PFSK-1 (cell line): ENCODE measurements around the gene LITAF.

ENCODE experiments used
- FOXP2 ChIP-seq: optimal IDR thresholded peaks from 2 replicates; pipeline ENCODE3; 2011; ENCODE audit warnings: borderline replicate concordance, control low read depth, inconsistent platforms; ENCODE audit not compliant: insufficient read depth; ENCODE audit errors: extremely low read length, extremely low read depth
- POLR2AphosphoS5 ChIP-seq: IDR thresholded peaks from 2 replicates; pipeline ENCODE4 v1.6.1; 2012; ENCODE audit warnings: low read depth, mild to moderate bottlenecking, control low read depth, low read length, moderate library complexity
- REST ChIP-seq, 2 experiments: IDR thresholded peaks; 2 replicates each; pipeline versions ENCODE4 v1.6.1 to v1.8.0; 2011 to 2012; ENCODE audit warnings: low read depth in 2 of 2, low read length in 2 of 2, control low read depth in 1 of 2, inconsistent platforms in 1 of 2, mild to moderate bottlenecking in 1 of 2, moderate library complexity in 1 of 2; ENCODE audit not compliant: insufficient read depth in 1 of 2
- TAF1 ChIP-seq: IDR thresholded peaks from 2 replicates; pipeline ENCODE4 v1.6.1; 2012; ENCODE audit warnings: low read length, control low read depth, borderline replicate concordance; ENCODE audit not compliant: insufficient read depth

- TF ChIP-seq POLR2AphosphoS5 = no peak
- no peak for TF ChIP-seq TAF1
- no peak for TF ChIP-seq REST (IDR thresholded peaks at IDR 0.05; ENCODE audit: insufficient read depth in 1 of 2, low read depth in 2 of 2, low read length in 2 of 2)
- TF ChIP-seq FOXP2 = no peak
Observed at GRCh38 chr16:11621539-11621919, 34.8 kb upstream of the LITAF start.
